SK-N-DZ (cell line): ENCODE results near the gene MYOCD.

ENCODE experiments used
- DNase-seq: peaks from one replicate; pipeline ENCODE4 v3.0.0-alpha.2; 2015; ENCODE audit warnings: low spot score

MYOCD gene

GRCh38 chr17:12745486-12745885 lies 79.8 kb downstream of the MYOCD start:
- no peak for DNase-seq

- no peak for DNase-seq
Measured at GRCh38 chr17:12756786-12757185, 91.1 kb downstream of the MYOCD start.

- DNase-seq = no peak
Measured at GRCh38 chr17:12759090-12759489, 93.4 kb downstream of the MYOCD start.

GRCh38 chr17:12765548-12765947 lies 99.9 kb downstream of the MYOCD start:
- DNase-seq = no peak

- DNase-seq = no peak
Measured at GRCh38 chr17:12768255-12768654, 102.6 kb downstream of the MYOCD start.

- DNase-seq = no peak
Measured at GRCh38 chr17:12769981-12770380, 104.3 kb downstream of the MYOCD start.

GRCh38 chr17:12773153-12773552 lies 107.5 kb downstream of the MYOCD start:
- DNase-seq = no peak

GRCh38 chr17:12789075-12789480 lies 123.4 kb downstream of the MYOCD start:
- no peak for DNase-seq

GRCh38 chr17:12789481-12790248 lies 124.0 kb downstream of the MYOCD start, which contains the start of gene ARHGAP44:
TSS of gene ARHGAP44 (plus strand) at chr17:12789498. CDS start at chr17:12789839, 341 bp downstream.
- DNase-seq = peak; percentile 68

GRCh38 chr17:12790249-12791106 lies 124.8 kb downstream of the MYOCD start:
- DNase-seq = peak; percentile 20

GRCh38 chr17:12794919-12795532 lies 129.3 kb downstream of the MYOCD start:
- DNase-seq = peak; percentile 60

- no peak for DNase-seq
Measured at GRCh38 chr17:12800855-12801365, 135.2 kb downstream of the MYOCD start.

- no peak for DNase-seq
Measured at GRCh38 chr17:12806630-12807029, 140.9 kb downstream of the MYOCD start.

- no peak for DNase-seq
Measured at GRCh38 chr17:12808723-12809122, 143.0 kb downstream of the MYOCD start.

- DNase-seq = no peak
Measured at GRCh38 chr17:12812877-12813276, 147.2 kb downstream of the MYOCD start.

- DNase-seq = no peak
Measured at GRCh38 chr17:12813664-12814063, 148.0 kb downstream of the MYOCD start.

- DNase-seq = no peak
Measured at GRCh38 chr17:12814718-12815117, 149.0 kb downstream of the MYOCD start.

GRCh38 chr17:12815642-12816141 lies 150.0 kb downstream of the MYOCD start:
- DNase-seq = no peak
